Esophagus muscularis mucosa (tissue), 4 donors: ENCODE data around the gene ADRA2C. TPM values are rescaled to one million over a fixed set of nuclear protein-coding genes. Genes with fewer than 3 reads are reported as not detected.

Experiments used
- DNase-seq: peaks from one replicate; pipeline ENCODE4 v3.0.0-alpha.2; 2017; ENCODE audit errors: extremely low spot score
- H3K27ac ChIP-seq, 4 donors: fragments of 200-600 bp; sonication (generic); replicated peaks in 1 of 4; 1 replicate in 3 of 4; 2 replicates in 1 of 4; pipeline ENCODE4 v1.5.1; 2016 to 2019; ENCODE audit warnings: mild to moderate bottlenecking in 1 of 4
- H3K27me3 ChIP-seq, 4 donors: fragments of 200-600 bp; sonication (generic); one replicate each; pipeline versions ENCODE4 v1.5.1 to v1.6.0; 2016 to 2019
- H3K36me3 ChIP-seq, 4 donors: fragments of 200-600 bp; sonication (generic); one replicate each; pipeline ENCODE4 v1.5.1; 2016 to 2019
- H3K4me1 ChIP-seq, 4 donors: fragments of 200-600 bp; sonication (generic); one replicate each; pipeline ENCODE4 v1.5.1; 2016 to 2019
- H3K4me3 ChIP-seq, 4 donors: fragments of 200-600 bp; sonication (generic); 1 replicate in 2 of 4; 2 replicates in 2 of 4; pipeline ENCODE4 v1.5.1; 2016 to 2019; ENCODE audit warnings: mild to moderate bottlenecking in 4 of 4, moderate library complexity in 1 of 4
- H3K9me3 ChIP-seq, 4 donors: fragments of 200-600 bp; sonication (generic); 1 replicate in 3 of 4; 2 replicates in 1 of 4; pipeline ENCODE4 v1.5.1; 2016 to 2019
- EP300 ChIP-seq: sonication (generic); formaldehyde crosslinking; IDR thresholded peaks from one replicate; pipeline ENCODE4 v1.6.1; 2017; ENCODE audit warnings: antibody characterized with exemption
- POLR2A ChIP-seq: fragments of 450-650 bp; IDR thresholded peaks from one replicate; pipeline ENCODE4 v1.6.1; 2017; ENCODE audit warnings: antibody characterized with exemption, moderate library complexity, mild to moderate bottlenecking, low read depth
- POLR2AphosphoS5 ChIP-seq, 2 donors: sonication (generic); formaldehyde crosslinking; IDR thresholded peaks; one replicate each; pipeline ENCODE4 v1.6.1; 2017; ENCODE audit warnings: antibody characterized with exemption in 2 of 2
- WGBS: methylation state at CpG from one replicate; pipeline ENCODE4 v1.1.5; 2018; 5-methylcytosine and 5-hydroxymethylcytosine counted together
- intact Hi-C: fragments of 100-400 bp; cut with DNase I; formaldehyde crosslinking; loops from one replicate; pipeline ENCODE4 v1.15.1; 2023
- total RNA-seq, 4 donors: library from RNA; depleted of rRNA; stranded (reverse); fragments of >200 nt; gene quantifications; one replicate each; pipeline versions ENCODE4 v1.1.0 to v1.2.1, GENCODE V29; 2016
- TF ChIP-seq, protein P1 (sequence below), 3 experiments: fragments of 200-600 bp in 2 of 3; fragments of 450-650 bp in 1 of 3; sonication (generic) in 2 of 3; IDR thresholded peaks; one replicate each; pipeline ENCODE4 v1.5.1; 2017 to 2019; ENCODE audit warnings: antibody characterized with exemption in 3 of 3, mild to moderate bottlenecking in 2 of 3, moderate library complexity in 1 of 3

The ADRA2C gene
- total RNA-seq, 4 donors from 2014 or later: 2.9 to 10.3 (median 8.4) TPM

DNA sequence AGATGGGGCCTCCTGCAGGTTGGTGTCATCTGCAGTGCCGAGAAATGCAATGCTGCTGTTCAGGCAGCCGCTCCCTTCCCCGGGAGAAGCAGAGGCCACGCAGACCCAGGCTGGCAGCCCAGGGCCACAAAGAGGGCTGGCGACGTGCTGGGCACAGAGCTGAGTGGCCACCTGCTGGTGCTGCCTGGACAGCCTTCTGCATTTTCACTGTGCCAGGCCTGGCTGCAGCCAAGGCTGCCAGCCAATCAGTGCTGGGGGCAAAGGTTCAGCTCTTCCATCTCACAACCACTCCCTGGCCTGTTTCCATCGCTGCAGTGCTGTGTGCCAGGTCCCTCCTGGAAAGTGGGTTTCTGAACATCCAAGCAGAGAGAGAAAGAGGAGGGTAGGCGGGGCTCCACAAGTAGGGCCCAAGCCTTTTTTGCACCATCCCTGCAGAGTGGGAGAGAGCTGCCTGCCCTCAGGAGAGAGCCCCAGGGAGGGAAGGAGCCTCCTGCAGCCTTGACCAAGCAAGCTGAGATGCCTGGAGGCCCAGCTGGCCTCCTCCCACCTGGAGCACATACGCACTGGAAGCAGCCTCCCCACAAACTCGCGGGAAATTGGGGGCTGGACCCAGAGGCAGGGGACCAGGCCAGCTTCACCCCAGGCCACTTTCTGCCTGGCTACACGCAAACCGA lies 20.1 kb downstream of the ADRA2C start:
- intact Hi-C loops: no loop called here
- Histone ChIP-seq H3K27me3 (peaks cover 0 to 56% (median 3%) of the 10 kb centered on the region in 4 donors), H3K27ac (no peak overlapping the region), H3K4me1 (peaks cover 0 to 8% (median 0%) of the 10 kb centered on the region in 4 donors), H3K4me3 (no peak overlapping the region), H3K9me3 (no peaks in the 10 kb centered on the region), H3K36me3 (no peaks in the 10 kb centered on the region)
- no peak for DNase-seq
- 80% methylated on average over 7 of the region's 13 CpGs for WGBS
- TF ChIP-seq EP300: no peak
- TF ChIP-seq POLR2A: no peak
- no peak for TF ChIP-seq POLR2AphosphoS5 (IDR thresholded peaks at IDR 0.05)
- TF ChIP-seq, protein P1, sequence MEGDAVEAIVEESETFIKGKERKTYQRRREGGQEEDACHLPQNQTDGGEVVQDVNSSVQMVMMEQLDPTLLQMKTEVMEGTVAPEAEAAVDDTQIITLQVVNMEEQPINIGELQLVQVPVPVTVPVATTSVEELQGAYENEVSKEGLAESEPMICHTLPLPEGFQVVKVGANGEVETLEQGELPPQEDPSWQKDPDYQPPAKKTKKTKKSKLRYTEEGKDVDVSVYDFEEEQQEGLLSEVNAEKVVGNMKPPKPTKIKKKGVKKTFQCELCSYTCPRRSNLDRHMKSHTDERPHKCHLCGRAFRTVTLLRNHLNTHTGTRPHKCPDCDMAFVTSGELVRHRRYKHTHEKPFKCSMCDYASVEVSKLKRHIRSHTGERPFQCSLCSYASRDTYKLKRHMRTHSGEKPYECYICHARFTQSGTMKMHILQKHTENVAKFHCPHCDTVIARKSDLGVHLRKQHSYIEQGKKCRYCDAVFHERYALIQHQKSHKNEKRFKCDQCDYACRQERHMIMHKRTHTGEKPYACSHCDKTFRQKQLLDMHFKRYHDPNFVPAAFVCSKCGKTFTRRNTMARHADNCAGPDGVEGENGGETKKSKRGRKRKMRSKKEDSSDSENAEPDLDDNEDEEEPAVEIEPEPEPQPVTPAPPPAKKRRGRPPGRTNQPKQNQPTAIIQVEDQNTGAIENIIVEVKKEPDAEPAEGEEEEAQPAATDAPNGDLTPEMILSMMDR (IDR thresholded peaks at IDR 0.05): no peak

DNA sequence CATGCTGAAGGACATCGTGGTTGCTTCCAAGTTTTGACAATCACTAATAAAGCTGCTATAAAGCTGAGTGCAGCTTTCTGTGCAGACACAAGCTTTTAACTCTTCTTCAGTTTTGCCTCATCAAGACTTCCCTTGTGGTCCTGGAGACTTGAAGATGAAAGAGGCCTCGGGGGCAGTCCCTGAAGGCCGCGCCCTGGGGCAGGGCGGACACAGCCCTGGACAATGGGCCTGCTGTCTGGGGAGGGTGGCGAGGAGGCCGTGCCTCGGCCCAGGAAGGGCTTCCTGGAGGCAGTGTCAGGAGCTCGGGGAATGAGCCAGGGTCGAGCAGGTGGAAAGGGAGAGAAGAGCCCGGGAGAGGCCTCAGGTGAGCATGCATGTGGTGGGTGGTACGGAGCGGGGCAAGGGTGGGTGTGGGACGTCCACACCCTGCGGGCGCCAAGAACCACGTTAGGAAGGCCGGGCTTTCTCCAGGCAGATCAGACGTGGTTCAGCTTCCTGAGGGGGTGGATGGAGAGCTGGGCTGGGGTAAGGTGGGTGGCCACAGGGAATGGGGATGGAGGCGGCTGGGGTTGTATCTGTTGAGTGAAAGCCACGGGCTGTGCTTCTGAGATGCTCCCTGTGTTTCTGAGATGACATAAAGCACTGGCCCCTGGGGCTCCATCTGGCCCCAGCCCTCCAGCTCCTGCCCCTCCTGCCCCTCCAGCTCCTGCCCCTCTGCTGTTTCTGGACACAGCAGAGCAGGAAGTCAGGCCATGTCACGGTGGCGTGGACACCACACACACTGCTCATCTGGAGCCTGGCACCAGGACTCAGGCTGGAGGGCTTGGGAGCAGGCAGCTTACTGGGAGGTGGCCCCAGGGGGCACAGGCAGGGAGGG lies 21.5 kb downstream of the ADRA2C start:
- intact Hi-C loops: no loop called here
- Histone ChIP-seq H3K4me3 (no peak overlapping the region), H3K4me1 (peaks cover 0 to 8% (median 0%) of the 10 kb centered on the region in 4 donors), H3K27me3 (peaks cover 0 to 54% (median 3%) of the 10 kb centered on the region in 4 donors), H3K9me3 (no peaks in the 10 kb centered on the region), H3K36me3 (no peaks in the 10 kb centered on the region), H3K27ac (no peak overlapping the region)
- DNase-seq: no peak
- WGBS: 79% methylated on average over 21 of the region's 23 CpGs
- TF ChIP-seq, protein P1 (IDR thresholded peaks at IDR 0.05): no peak
- no peak for TF ChIP-seq EP300
- TF ChIP-seq POLR2A: no peak
- TF ChIP-seq POLR2AphosphoS5 (IDR thresholded peaks at IDR 0.05): no peak

DNA sequence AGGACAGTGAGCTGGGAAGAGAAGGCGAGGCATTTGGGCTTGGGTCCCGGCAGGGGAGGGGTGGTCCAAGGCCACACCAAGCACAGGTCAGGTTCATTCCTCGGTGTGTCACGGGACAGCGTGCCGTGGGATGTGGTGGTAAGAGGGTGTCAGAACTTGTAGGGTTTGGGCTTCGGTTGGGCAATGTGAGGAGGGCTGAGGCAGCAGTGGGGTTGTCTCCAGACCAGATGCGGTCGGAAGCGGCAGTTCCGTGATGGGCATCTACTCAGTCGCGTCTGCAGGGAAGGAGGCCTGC lies 22.1 kb downstream of the ADRA2C start:
- Histone ChIP-seq H3K4me1 (peaks cover 0 to 8% (median 0%) of the 10 kb centered on the region in 4 donors), H3K9me3 (peaks cover 0 to 1% (median 0%) of the 10 kb centered on the region in 4 donors), H3K27ac (no peak overlapping the region), H3K36me3 (no peaks in the 10 kb centered on the region), H3K4me3 (no peak overlapping the region), H3K27me3 (peaks cover 0 to 54% (median 1%) of the 10 kb centered on the region in 4 donors)
- TF ChIP-seq POLR2AphosphoS5 (IDR thresholded peaks at IDR 0.05): no peak
- TF ChIP-seq EP300: no peak
- TF ChIP-seq, protein P1 (IDR thresholded peaks at IDR 0.05): no peak
- TF ChIP-seq POLR2A: no peak
- intact Hi-C loops: no loop called here
- 92% methylated on average over 13 of the region's 13 CpGs for WGBS
- no peak for DNase-seq

DNA sequence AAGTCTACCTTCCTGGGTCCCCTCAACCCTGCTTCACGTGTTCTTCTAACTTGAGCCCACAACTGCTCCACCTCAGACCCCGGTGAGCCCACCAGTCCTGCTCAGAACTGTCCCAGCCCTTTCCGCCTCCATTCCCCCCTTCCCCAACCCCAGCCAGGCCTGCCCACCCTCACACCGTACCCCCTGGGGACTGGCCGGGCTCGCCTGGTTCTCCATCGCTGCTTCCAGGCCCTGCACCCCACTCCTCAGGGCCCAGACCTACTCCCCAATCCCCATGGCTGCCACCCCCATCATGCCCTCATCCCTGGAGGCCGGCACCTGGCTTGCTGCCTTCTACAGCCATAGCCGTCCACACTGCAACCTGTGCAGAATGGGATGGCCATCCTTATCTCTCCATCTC lies 23.4 kb downstream of the ADRA2C start:
- Histone ChIP-seq H3K4me1 (peaks cover 0 to 8% (median 0%) of the 10 kb centered on the region in 4 donors), H3K27ac (no peak overlapping the region), H3K36me3 (no peaks in the 10 kb centered on the region), H3K4me3 (no peak overlapping the region), H3K27me3 (peaks cover 0 to 47% (median 0%) of the 10 kb centered on the region in 4 donors), H3K9me3 (peaks cover 0 to 8% (median under 1%) of the 10 kb centered on the region in 4 donors)
- 71% methylated on average over 9 of the region's 9 CpGs for WGBS
- DNase-seq: no peak
- TF ChIP-seq POLR2A (no peak), POLR2AphosphoS5 (IDR thresholded peaks at IDR 0.05) (no peak), EP300 (no peak)
- TF ChIP-seq, protein P1 (IDR thresholded peaks at IDR 0.05): no peak
- intact Hi-C loops: no loop called here
